GM12873 (cell line): ENCODE measurements around the gene LRIF1.

Experiments used
- CTCF ChIP-seq: IDR thresholded peaks from 2 replicates; pipeline ENCODE4 v1.5.1; 2012; ENCODE audit warnings: low read depth, mild to moderate bottlenecking, moderate library complexity, low read length, control low read depth; ENCODE audit not compliant: insufficient read depth; ENCODE audit errors: missing control alignments

LRIF1 gene

GRCh38 chr1:110902820-110903463 is 60.8 kb downstream of the LRIF1 start:
- no peak for TF ChIP-seq CTCF

- TF ChIP-seq CTCF = no peak
Measured at GRCh38 chr1:110899458-110899843, 64.3 kb downstream of the LRIF1 start.

- TF ChIP-seq CTCF = no peak
Measured at GRCh38 chr1:110898734-110899457, 64.8 kb downstream of the LRIF1 start.

- TF ChIP-seq CTCF = no peak
Measured at GRCh38 chr1:110897681-110898080, 66.0 kb downstream of the LRIF1 start.
